Omental fat pad (tissue), 4 donors: Measurements from ENCODE around the gene CCDC180. TPM values are rescaled to one million over a fixed set of nuclear protein-coding genes. Genes with fewer than 3 reads are reported as not detected.
"Not testable (repeated sequence)": the region's sequence is repeated elsewhere in the genome, so short reads cannot be mapped to it uniquely, and the experiment has no call there.

Experiments used
- ATAC-seq: fragments of 150-250 bp; one replicate; pipeline ENCODE4 v1.9.1; 2016; ENCODE audit warnings: mild to moderate bottlenecking, moderate library complexity; ENCODE audit not compliant: low FRiP score
- DNase-seq: peaks from one replicate; pipeline ENCODE4 v3.0.0-alpha.2; 2019; ENCODE audit warnings: low spot score
- total RNA-seq, 4 donors: library from RNA; depleted of rRNA; stranded (reverse); fragments of >200 nt; gene quantifications; one replicate each; pipeline ENCODE4 v1.1.0, GENCODE V29; 2016
- TF ChIP-seq, protein P1 (sequence below), 3 donors: fragments of 450-650 bp; IDR thresholded peaks; one replicate each; pipeline ENCODE4 v1.5.1; 2016 to 2017; ENCODE audit warnings: antibody characterized with exemption in 3 of 3, mild to moderate bottlenecking in 3 of 3, moderate library complexity in 2 of 3

CCDC180 gene
- total RNA-seq, 4 donors from 2014 or later = 2.9 to 6.1 (median 4.0) TPM

- TF ChIP-seq, protein P1, sequence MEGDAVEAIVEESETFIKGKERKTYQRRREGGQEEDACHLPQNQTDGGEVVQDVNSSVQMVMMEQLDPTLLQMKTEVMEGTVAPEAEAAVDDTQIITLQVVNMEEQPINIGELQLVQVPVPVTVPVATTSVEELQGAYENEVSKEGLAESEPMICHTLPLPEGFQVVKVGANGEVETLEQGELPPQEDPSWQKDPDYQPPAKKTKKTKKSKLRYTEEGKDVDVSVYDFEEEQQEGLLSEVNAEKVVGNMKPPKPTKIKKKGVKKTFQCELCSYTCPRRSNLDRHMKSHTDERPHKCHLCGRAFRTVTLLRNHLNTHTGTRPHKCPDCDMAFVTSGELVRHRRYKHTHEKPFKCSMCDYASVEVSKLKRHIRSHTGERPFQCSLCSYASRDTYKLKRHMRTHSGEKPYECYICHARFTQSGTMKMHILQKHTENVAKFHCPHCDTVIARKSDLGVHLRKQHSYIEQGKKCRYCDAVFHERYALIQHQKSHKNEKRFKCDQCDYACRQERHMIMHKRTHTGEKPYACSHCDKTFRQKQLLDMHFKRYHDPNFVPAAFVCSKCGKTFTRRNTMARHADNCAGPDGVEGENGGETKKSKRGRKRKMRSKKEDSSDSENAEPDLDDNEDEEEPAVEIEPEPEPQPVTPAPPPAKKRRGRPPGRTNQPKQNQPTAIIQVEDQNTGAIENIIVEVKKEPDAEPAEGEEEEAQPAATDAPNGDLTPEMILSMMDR (IDR thresholded peaks at IDR 0.05) = no peak
- DNase-seq (no peak), ATAC-seq (no peak)
Observed at GRCh38 chr9:97324954-97325353, 17.5 kb downstream of the CCDC180 start.

DNA sequence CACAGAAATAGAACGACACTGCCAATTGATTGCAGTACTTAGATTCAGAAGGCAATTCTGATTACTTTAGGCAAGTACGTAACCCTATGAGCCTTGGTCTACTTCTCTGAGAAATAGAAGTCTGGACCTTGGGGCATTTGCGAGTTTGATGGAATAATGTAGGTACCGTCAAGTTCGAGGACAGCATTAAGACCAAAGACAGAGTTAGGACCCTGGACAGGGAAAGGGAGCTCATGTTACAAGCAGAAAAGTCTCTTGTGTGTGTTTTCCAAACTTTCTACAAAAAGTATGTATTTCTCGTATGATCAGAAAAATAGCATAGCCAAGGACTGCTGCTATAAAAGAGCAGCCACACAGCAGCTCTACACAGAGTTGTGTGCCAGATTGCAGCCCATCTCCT is 20.1 kb downstream of the CCDC180 start:
- TF ChIP-seq, protein P1 (IDR thresholded peaks at IDR 0.05) = no peak
- DNase-seq (no peak), ATAC-seq (no peak)

DNA sequence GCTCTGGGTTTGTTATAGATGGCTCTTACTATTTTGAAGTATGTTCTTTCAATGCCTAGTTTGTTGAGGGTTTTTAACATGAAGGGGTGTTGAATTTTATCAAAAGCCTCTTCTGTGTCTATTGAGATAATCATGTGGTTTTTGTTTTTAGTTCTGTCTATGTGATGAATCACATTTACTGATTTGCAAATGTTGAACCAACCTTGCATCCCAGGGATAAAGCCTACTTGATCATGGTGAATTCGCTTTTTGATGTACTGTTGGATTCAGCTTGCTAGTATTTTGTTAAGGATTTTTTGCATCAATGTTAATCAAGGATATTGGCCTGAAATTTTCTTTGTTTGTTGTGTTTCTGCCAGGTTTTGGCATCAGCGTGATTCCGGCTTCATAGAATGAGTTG is 25.5 kb downstream of the CCDC180 start:
- ATAC-seq (no peak), DNase-seq (no peak)
- TF ChIP-seq, protein P1 (IDR thresholded peaks at IDR 0.05) = no peak

DNA sequence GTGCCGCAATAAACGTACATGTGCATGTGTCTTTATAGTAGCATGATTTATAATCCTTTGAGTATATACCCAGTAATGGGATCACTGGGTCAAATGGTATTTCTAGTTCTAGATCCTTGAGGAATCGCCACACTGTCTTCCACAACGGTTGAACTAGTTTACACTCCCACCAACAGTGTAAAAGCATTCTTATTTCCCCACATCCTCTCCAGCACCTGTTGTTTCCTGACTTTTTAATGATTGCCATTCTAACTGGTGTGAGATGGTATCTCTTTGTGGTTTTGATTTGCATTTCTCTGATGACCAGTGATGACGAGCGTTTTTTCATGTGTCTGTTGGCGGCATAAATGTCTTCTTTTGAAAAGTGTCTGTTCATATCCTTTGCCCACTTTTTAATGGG is 28.2 kb downstream of the CCDC180 start:
- not testable (repeated sequence) for ATAC-seq, DNase-seq

DNA sequence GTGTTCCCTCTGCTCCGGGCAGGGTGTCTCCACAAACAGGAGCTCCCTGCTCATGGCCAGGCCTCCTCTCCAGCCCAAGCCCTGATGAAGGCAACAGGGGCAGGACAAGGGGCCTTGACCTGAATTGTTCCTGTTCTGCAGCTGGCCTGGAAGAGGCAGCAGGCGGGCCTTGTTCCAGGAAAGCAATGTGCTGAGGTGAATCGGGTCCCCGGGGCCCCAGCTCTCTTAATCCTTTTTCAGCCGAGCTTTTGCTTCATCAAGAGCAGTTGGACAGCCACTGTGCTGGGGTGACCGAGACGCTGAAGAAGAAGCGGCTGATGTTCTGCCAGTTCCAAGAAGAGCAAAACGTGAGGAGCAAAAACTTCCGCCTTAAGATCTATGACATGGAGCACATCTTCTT is 41.4 kb downstream of the CCDC180 start:
- DNase-seq = no peak
- no peak for ATAC-seq
- TF ChIP-seq, protein P1 (IDR thresholded peaks at IDR 0.05) = no peak

- DNase-seq (no peak), ATAC-seq (no peak)
- TF ChIP-seq, protein P1 (IDR thresholded peaks at IDR 0.05) = no peak
Observed at GRCh38 chr9:97349400-97349799, 41.9 kb downstream of the CCDC180 start.

- TF ChIP-seq, protein P1 (IDR thresholded peaks at IDR 0.05) = no peak
- ATAC-seq (no peak), DNase-seq (no peak)
Observed at GRCh38 chr9:97354637-97355036, 47.2 kb downstream of the CCDC180 start.

- ATAC-seq (no peak), DNase-seq (no peak)
- TF ChIP-seq, protein P1 (IDR thresholded peaks at IDR 0.05) = no peak
Observed at GRCh38 chr9:97357056-97357455, 49.6 kb downstream of the CCDC180 start.
